Common myeloid progenitor, CD34-positive (primary cell): ENCODE measurements around the gene LDHB.
"Not testable (repeated sequence)": the region's sequence is repeated elsewhere in the genome, so short reads cannot be mapped to it uniquely, and the experiment has no call there.

ENCODE experiments used
- CTCF ChIA-PET: fragments of 350-600 bp; sonication (Branson Sonifier 250); formaldehyde crosslinking; loops from one replicate; lab custom pipeline; 2021; ENCODE audit warnings: antibody characterized with exemption; lab: Charles Lee
- POLR2A ChIA-PET: fragments of 350-600 bp; sonication (Branson Sonifier 250); formaldehyde crosslinking; loops from one replicate; lab custom pipeline; 2021; ENCODE audit warnings: antibody characterized with exemption; lab: Charles Lee
- DNase-seq, 3 donors: peaks; one replicate each; pipeline versions ENCODE4 v3.0.0 to v3.0.0-alpha.2; 2013
- H3K27ac ChIP-seq, 2 experiments: 1 replicate in 1 of 2; 2 replicates in 1 of 2; pipeline ENCODE4 v1.7.0; 2013; ENCODE audit warnings: inconsistent platforms in 2 of 2, low read length in 2 of 2, mild to moderate bottlenecking in 2 of 2, low read depth in 1 of 2, moderate library complexity in 1 of 2; ENCODE audit not compliant: severe bottlenecking in 2 of 2, insufficient read depth in 1 of 2, poor library complexity in 1 of 2
- H3K27me3 ChIP-seq, 5 experiments: replicated peaks in 2 of 5; 1 replicate in 3 of 5; 2 replicates in 2 of 5; pipeline versions ENCODE4 v1.6.1 to v1.7.0; 2013; ENCODE audit warnings: low read length in 4 of 5, mild to moderate bottlenecking in 2 of 5, moderate library complexity in 2 of 5, inconsistent platforms in 1 of 5; ENCODE audit not compliant: insufficient read depth in 5 of 5, control insufficient read depth in 4 of 5
- H3K36me3 ChIP-seq, 4 experiments: 1 replicate in 2 of 4; 2 replicates in 2 of 4; pipeline versions ENCODE4 v1.6.1 to v1.7.0; 2013; ENCODE audit warnings: low read length in 3 of 4, control low read depth in 1 of 4, mild to moderate bottlenecking in 1 of 4; ENCODE audit not compliant: control insufficient read depth in 4 of 4, insufficient read depth in 4 of 4
- H3K4me1 ChIP-seq, 4 experiments: 1 replicate in 3 of 4; 2 replicates in 1 of 4; pipeline versions ENCODE4 v1.6.1 to v1.7.1; 2013; ENCODE audit warnings: low read length in 3 of 4, mild to moderate bottlenecking in 3 of 4, control low read depth in 1 of 4, inconsistent platforms in 1 of 4, moderate library complexity in 1 of 4; ENCODE audit not compliant: control insufficient read depth in 4 of 4, insufficient read depth in 4 of 4; ENCODE audit errors: control extremely low read depth in 1 of 4
- H3K4me3 ChIP-seq, 7 experiments: 1 replicate in 4 of 7; 2 replicates in 3 of 7; pipeline versions ENCODE4 v1.5.1 to v1.7.0; 2013; ENCODE audit warnings: mild to moderate bottlenecking in 7 of 7, low read length in 6 of 7, moderate library complexity in 6 of 7, inconsistent platforms in 2 of 7, low read depth in 2 of 7, control low read depth in 1 of 7; ENCODE audit not compliant: insufficient read depth in 4 of 7, control insufficient read depth in 1 of 7; ENCODE audit errors: extremely low read depth in 1 of 7
- H3K9me3 ChIP-seq, 5 experiments: 1 replicate in 4 of 5; 2 replicates in 1 of 5; pipeline versions ENCODE4 v1.6.1 to v1.7.1; 2013; ENCODE audit warnings: low read length in 4 of 5, mild to moderate bottlenecking in 2 of 5, inconsistent platforms in 1 of 5, low read depth in 1 of 5, moderate library complexity in 1 of 5; ENCODE audit not compliant: control insufficient read depth in 4 of 5, insufficient read depth in 2 of 5; ENCODE audit errors: control extremely low read depth in 1 of 5
- WGBS: methylation state at CpG from one replicate; pipeline ENCODE4 v1.1.5; 2013; ENCODE audit not compliant: insufficient coverage; 5-methylcytosine and 5-hydroxymethylcytosine counted together

LDHB gene

GRCh38 chr12:21677204-21677603, 19.6 kb upstream of the LDHB start:
- CTCF ChIA-PET: interaction anchor here (1.3 to 1.9 kb wide), 4 partner anchors 11 to 199 kb away, joined by 3 to 9 read pairs (median 4); partner anchors contain the start of gene GYS2
- no peak for DNase-seq

DNA sequence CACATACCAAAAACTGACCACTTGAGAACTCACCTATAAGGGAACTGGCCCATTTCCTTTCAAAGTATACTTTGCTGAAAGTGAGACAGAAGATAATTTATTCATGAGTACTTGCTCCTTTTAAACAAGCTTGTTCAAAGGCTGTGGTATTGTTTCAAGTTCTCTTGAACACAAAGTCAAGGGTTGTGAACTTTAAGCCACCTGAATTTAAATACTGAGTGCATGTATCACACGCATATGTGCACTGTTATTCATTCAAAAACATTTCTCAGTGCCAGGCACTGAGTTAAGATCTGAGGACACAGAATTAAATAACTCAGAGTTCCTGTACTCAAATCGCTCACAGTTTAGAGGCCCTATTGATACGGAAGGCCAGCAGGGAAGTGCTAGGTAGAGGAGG, 19.1 kb upstream of the LDHB start:
- Histone ChIP-seq H3K27me3 (no peaks in the 10 kb centered on the region), H3K27ac (no peak overlapping the region), H3K4me3 (no peak overlapping the region), H3K36me3 (no peaks in the 10 kb centered on the region), H3K4me1 (peaks cover 19 to 34% (median 27%) of the 10 kb centered on the region in 4 experiments), H3K9me3 (no peaks in the 10 kb centered on the region)
- CTCF ChIA-PET: interaction anchor here (1.3 to 1.6 kb wide), 3 partner anchors 71 to 198 kb away, joined by 3 to 6 read pairs (median 3); partner anchors contain the start of gene GYS2
- 100% methylated on average over 3 of the region's 3 CpGs for WGBS
- POLR2A ChIA-PET: no interaction called here
- no peak for DNase-seq

More at GRCh38 chr12:21677204-21677603, 19.6 kb upstream of the LDHB start:
- H3K9me3 ChIP-seq: no peaks in the 10 kb centered on the region
- no peaks in the 10 kb centered on the region for H3K36me3 ChIP-seq
- peaks cover 19 to 34% (median 27%) of the 10 kb centered on the region in 4 experiments for H3K4me1 ChIP-seq
- POLR2A ChIA-PET: no interaction called here
- no peaks in the 10 kb centered on the region for H3K27me3 ChIP-seq
- H3K4me3 ChIP-seq: no peak overlapping the region
- no peak overlapping the region for H3K27ac ChIP-seq
- WGBS: 96% methylated on average over 13 of the region's 13 CpGs

GRCh38 chr12:21675641-21676040, 18.0 kb upstream of the LDHB start:
- Histone ChIP-seq H3K27ac (no peak overlapping the region), H3K4me3 (no peak overlapping the region), H3K27me3 (no peaks in the 10 kb centered on the region), H3K4me1 (peaks cover 19 to 34% (median 27%) of the 10 kb centered on the region in 4 experiments), H3K36me3 (no peaks in the 10 kb centered on the region), H3K9me3 (no peaks in the 10 kb centered on the region)
- WGBS: no CpG with 5 or more reads among the region's 3 CpGs
- no peak for DNase-seq
- ChIA-PET POLR2A (no interaction called here), CTCF (interaction anchor here (1.2 to 1.6 kb wide), 2 partner anchors 15 to 70 kb away, joined by 3 to 6 read pairs; partner anchors contain the start of gene GYS2)

DNA sequence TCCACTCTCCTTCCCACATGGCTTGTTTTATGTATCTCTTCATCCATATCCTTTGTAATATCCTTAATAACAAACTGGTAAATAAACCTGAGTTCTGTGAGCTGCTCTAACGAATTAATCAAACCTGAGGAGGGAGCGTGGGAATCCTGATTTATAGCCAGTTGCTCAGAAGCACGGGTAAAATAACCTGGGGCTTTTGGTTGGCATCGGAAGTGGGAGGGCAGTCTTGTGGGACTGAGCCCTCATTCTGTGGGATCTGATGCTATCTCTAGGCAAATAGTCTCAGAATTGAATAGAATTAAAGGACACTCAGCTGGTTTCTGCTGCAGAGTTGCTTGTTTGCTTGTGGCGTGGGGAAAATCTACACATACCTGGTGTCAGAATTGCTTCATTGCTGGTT, 17.5 kb upstream of the LDHB start:
- WGBS: 95% methylated on average over 5 of the region's 5 CpGs
- POLR2A ChIA-PET: no interaction called here
- H3K27me3 ChIP-seq: no peaks in the 10 kb centered on the region
- H3K27ac ChIP-seq: no peak overlapping the region
- no peak for DNase-seq
- CTCF ChIA-PET: interaction anchor here (1.2 kb wide), 1 partner anchor 14 kb away, joined by 3 read pairs; no protein-coding TSS in a partner anchor
- no peak overlapping the region for H3K4me3 ChIP-seq
- no peaks in the 10 kb centered on the region for H3K9me3 ChIP-seq
- H3K36me3 ChIP-seq: no peaks in the 10 kb centered on the region
- H3K4me1 ChIP-seq: peaks cover 19 to 32% (median 27%) of the 10 kb centered on the region in 4 experiments

GRCh38 chr12:21673830-21674552, 16.3 kb upstream of the LDHB start:
- POLR2A ChIA-PET, CTCF ChIA-PET, H3K27me3 ChIP-seq, H3K36me3 ChIP-seq, H3K9me3 ChIP-seq, H3K4me3 ChIP-seq, H3K27ac ChIP-seq, DNase-seq: not testable (repeated sequence)
- H3K4me1 ChIP-seq: peaks cover 12 to 22% (median 19%) of the 10 kb centered on the region in 4 experiments
- WGBS: over 99% methylated on average over 16 of the region's 39 CpGs

GRCh38 chr12:21672146-21672545, 14.5 kb upstream of the LDHB start:
- no peak overlapping the region for H3K4me3 ChIP-seq
- H3K36me3 ChIP-seq: no peaks in the 10 kb centered on the region
- CTCF ChIA-PET: no interaction called here
- no peaks in the 10 kb centered on the region for H3K27me3 ChIP-seq
- no peaks in the 10 kb centered on the region for H3K9me3 ChIP-seq
- no peak for DNase-seq
- no peak overlapping the region for H3K27ac ChIP-seq
- WGBS: no CpG with 5 or more reads among the region's 1 CpG
- POLR2A ChIA-PET: no interaction called here
- peaks cover 0 to 5% (median 2%) of the 10 kb centered on the region in 4 experiments for H3K4me1 ChIP-seq

- Histone ChIP-seq H3K36me3 (no peaks in the 10 kb centered on the region), H3K4me1 (no peaks in the 10 kb centered on the region), H3K27me3 (no peaks in the 10 kb centered on the region), H3K4me3 (no peak overlapping the region), H3K27ac (no peak overlapping the region), H3K9me3 (no peaks in the 10 kb centered on the region)
- DNase-seq: no peak
- 79% methylated on average over 2 of the region's 4 CpGs for WGBS
- ChIA-PET CTCF (interaction anchor here (1.4 to 1.5 kb wide), 2 partner anchors 14 to 31 kb away, joined by 3 to 4 read pairs; no protein-coding TSS in a partner anchor), POLR2A (no interaction called here)
Measured at GRCh38 chr12:21666722-21667121, 9.1 kb upstream of the LDHB start.
